Measurements from ENCODE around the gene ITGA4.
A peak's percentile ranks its signal among the peaks of the same experiment; 100 is the strongest.

The ITGA4 gene

DNA sequence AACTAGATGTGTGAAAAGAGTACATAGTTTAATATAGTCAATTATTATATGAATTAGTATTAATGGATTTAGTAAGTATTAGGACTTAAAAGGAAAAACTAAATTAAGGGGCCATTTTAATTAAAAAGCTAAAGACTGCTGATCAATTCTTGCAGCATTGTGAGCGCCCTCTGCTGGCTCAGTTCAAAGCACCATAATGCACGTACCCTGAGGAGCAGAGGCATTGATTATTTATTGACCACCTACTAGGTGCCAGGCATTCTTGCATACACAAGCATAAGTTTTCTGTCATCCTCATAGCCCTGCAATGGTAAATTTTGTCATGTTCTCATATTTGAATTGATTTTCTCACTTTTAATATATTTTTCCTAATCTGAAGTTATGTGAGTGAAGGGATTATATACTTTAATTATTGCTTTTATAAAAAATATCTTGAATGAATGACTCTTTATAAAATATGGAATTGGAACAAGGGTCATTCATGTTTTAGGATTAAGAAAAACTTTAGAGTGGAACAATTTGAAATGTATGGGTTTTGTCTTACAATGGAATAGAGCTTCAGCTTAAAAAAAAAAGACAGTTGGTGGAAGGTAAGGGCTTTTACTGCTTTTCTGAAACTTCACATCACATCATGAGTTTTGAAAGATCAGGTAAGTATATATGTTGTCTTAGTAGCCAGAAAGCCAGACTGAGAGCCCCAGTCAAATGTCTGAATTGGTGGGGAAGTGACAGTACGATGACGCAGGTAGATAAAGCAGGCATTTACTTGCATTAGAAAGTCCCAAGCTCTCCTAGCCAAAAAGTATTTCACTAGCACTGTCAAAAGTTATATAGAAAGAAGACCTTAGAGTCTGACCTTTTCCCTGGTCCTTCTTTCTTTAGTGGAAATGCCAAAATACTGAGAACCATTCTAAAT lies 9.7 kb downstream of the ITGA4 start:
- H3K4me3 ChIP-seq (ENCODE audit: low read length) = no peak overlapping the region
- no peaks in the 10 kb centered on the region for H3K79me1 ChIP-seq (ENCODE audit: low read length)
- no CpG with 5 or more reads among the region's 4 CpGs for WGBS (ENCODE audit: extremely low coverage, insufficient coverage, low lambda C conversion rate)
- no peak overlapping the region for H3K4ac ChIP-seq (ENCODE audit: low read depth, low read length)
- no peak overlapping the region for H3K4me2 ChIP-seq (ENCODE audit: low read length)
- no peak overlapping the region for H3K23ac ChIP-seq (ENCODE audit: low read length)
- no peaks in the 10 kb centered on the region for H3K4me1 ChIP-seq (ENCODE audit: control insufficient read depth, low read depth, low read length)
- DNase-seq = peak; percentile 67
- no peak overlapping the region for H2BK120ac ChIP-seq (ENCODE audit: low read depth, low read length)
- H3K56ac ChIP-seq (ENCODE audit: low read length) = no peak overlapping the region
- no peaks in the 10 kb centered on the region for H3K27me3 ChIP-seq (ENCODE audit: insufficient read depth, low read length, poor library complexity)
- no peak overlapping the region for H4K8ac ChIP-seq (ENCODE audit: low read depth, low read length)
- no peak overlapping the region for H2AK5ac ChIP-seq (ENCODE audit: low read length)
- no peak overlapping the region for H3K27ac ChIP-seq (ENCODE audit: low read depth, low read length)
- no peak overlapping the region for H2BK5ac ChIP-seq (ENCODE audit: low read length)
- H3K36me3 ChIP-seq (ENCODE audit: control insufficient read depth, insufficient read depth, low read length) = no peaks in the 10 kb centered on the region
- no peak overlapping the region for H2BK15ac ChIP-seq (replicated peaks; ENCODE audit: low read depth)
- H4K5ac ChIP-seq (ENCODE audit: low read length) = no peak overlapping the region
- no peak overlapping the region for H3K18ac ChIP-seq (ENCODE audit: low read length)
- H3K79me2 ChIP-seq (ENCODE audit: control insufficient read depth, insufficient read depth, low read length) = no peaks in the 10 kb centered on the region
- no peak overlapping the region for H3K9ac ChIP-seq (ENCODE audit: low read length)

- no peak overlapping the region for H3K4me3 ChIP-seq (ENCODE audit: low read length)
- no peak overlapping the region for H4K8ac ChIP-seq (ENCODE audit: low read depth, low read length)
- peak; percentile 31 for DNase-seq
- no CpG with 5 or more reads among the region's 3 CpGs for WGBS (ENCODE audit: extremely low coverage, insufficient coverage, low lambda C conversion rate)
- H3K4me1 ChIP-seq (ENCODE audit: control insufficient read depth, low read depth, low read length) = no peaks in the 10 kb centered on the region
- H3K27ac ChIP-seq (ENCODE audit: low read depth, low read length) = no peak overlapping the region
- no peaks in the 10 kb centered on the region for H3K27me3 ChIP-seq (ENCODE audit: insufficient read depth, low read length, poor library complexity)
- no peaks in the 10 kb centered on the region for H3K79me2 ChIP-seq (ENCODE audit: control insufficient read depth, insufficient read depth, low read length)
- H3K79me1 ChIP-seq (ENCODE audit: low read length) = no peaks in the 10 kb centered on the region
- H2BK120ac ChIP-seq (ENCODE audit: low read depth, low read length) = no peak overlapping the region
- no peak overlapping the region for H3K9ac ChIP-seq (ENCODE audit: low read length)
- no peak overlapping the region for H3K18ac ChIP-seq (ENCODE audit: low read length)
- H3K56ac ChIP-seq (ENCODE audit: low read length) = no peak overlapping the region
- H4K5ac ChIP-seq (ENCODE audit: low read length) = no peak overlapping the region
- H2BK15ac ChIP-seq (replicated peaks; ENCODE audit: low read depth) = no peak overlapping the region
- H3K23ac ChIP-seq (ENCODE audit: low read length) = no peak overlapping the region
- no peak overlapping the region for H2BK5ac ChIP-seq (ENCODE audit: low read length)
- H3K36me3 ChIP-seq (ENCODE audit: control insufficient read depth, insufficient read depth, low read length) = no peaks in the 10 kb centered on the region
- no peak overlapping the region for H3K4ac ChIP-seq (ENCODE audit: low read depth, low read length)
- no peak overlapping the region for H3K4me2 ChIP-seq (ENCODE audit: low read length)
- no peak overlapping the region for H2AK5ac ChIP-seq (ENCODE audit: low read length)
Measured at GRCh38 chr2:181467966-181468707, 11.0 kb downstream of the ITGA4 start.

- Histone ChIP-seq H2BK5ac (ENCODE audit: low read length) (no peak overlapping the region), H4K8ac (ENCODE audit: low read depth, low read length) (no peak overlapping the region), H2BK120ac (ENCODE audit: low read depth, low read length) (no peak overlapping the region), H3K56ac (ENCODE audit: low read length) (no peak overlapping the region), H3K27me3 (ENCODE audit: insufficient read depth, low read length, poor library complexity) (no peaks in the 10 kb centered on the region), H3K18ac (ENCODE audit: low read length) (no peak overlapping the region), H3K9ac (ENCODE audit: low read length) (no peak overlapping the region), H3K79me2 (ENCODE audit: control insufficient read depth, insufficient read depth, low read length) (no peaks in the 10 kb centered on the region), H3K27ac (ENCODE audit: low read depth, low read length) (no peak overlapping the region), H4K5ac (ENCODE audit: low read length) (no peak overlapping the region), H2AK5ac (ENCODE audit: low read length) (no peak overlapping the region), H3K79me1 (ENCODE audit: low read length) (no peaks in the 10 kb centered on the region), H3K4ac (ENCODE audit: low read depth, low read length) (no peak overlapping the region), H3K36me3 (ENCODE audit: control insufficient read depth, insufficient read depth, low read length) (no peaks in the 10 kb centered on the region), H3K23ac (ENCODE audit: low read length) (no peak overlapping the region), H2BK15ac (replicated peaks; ENCODE audit: low read depth) (no peak overlapping the region), H3K4me3 (ENCODE audit: low read length) (no peak overlapping the region), H3K4me1 (ENCODE audit: control insufficient read depth, low read depth, low read length) (no peaks in the 10 kb centered on the region), H3K4me2 (ENCODE audit: low read length) (no peak overlapping the region)
- no CpG with 5 or more reads among the region's 1 CpG for WGBS (ENCODE audit: extremely low coverage, insufficient coverage, low lambda C conversion rate)
- no peak for DNase-seq
Measured at GRCh38 chr2:181468811-181469210, 11.6 kb downstream of the ITGA4 start.

GRCh38 chr2:181471226-181471625 lies 14.0 kb downstream of the ITGA4 start:
- Histone ChIP-seq H2BK15ac (replicated peaks; ENCODE audit: low read depth) (no peak overlapping the region), H3K23ac (ENCODE audit: low read length) (no peak overlapping the region), H3K9ac (ENCODE audit: low read length) (no peak overlapping the region), H3K4me1 (ENCODE audit: control insufficient read depth, low read depth, low read length) (no peaks in the 10 kb centered on the region), H3K4me3 (ENCODE audit: low read length) (no peak overlapping the region), H3K79me1 (ENCODE audit: low read length) (no peaks in the 10 kb centered on the region), H2BK120ac (ENCODE audit: low read depth, low read length) (no peak overlapping the region), H3K4me2 (ENCODE audit: low read length) (no peak overlapping the region), H3K27ac (ENCODE audit: low read depth, low read length) (no peak overlapping the region), H4K5ac (ENCODE audit: low read length) (no peak overlapping the region), H3K79me2 (ENCODE audit: control insufficient read depth, insufficient read depth, low read length) (no peaks in the 10 kb centered on the region), H2BK5ac (ENCODE audit: low read length) (no peak overlapping the region), H3K4ac (ENCODE audit: low read depth, low read length) (no peak overlapping the region), H3K27me3 (ENCODE audit: insufficient read depth, low read length, poor library complexity) (no peaks in the 10 kb centered on the region), H3K36me3 (ENCODE audit: control insufficient read depth, insufficient read depth, low read length) (no peaks in the 10 kb centered on the region), H3K56ac (ENCODE audit: low read length) (no peak overlapping the region), H3K18ac (ENCODE audit: low read length) (no peak overlapping the region), H2AK5ac (ENCODE audit: low read length) (no peak overlapping the region), H4K8ac (ENCODE audit: low read depth, low read length) (no peak overlapping the region)
- no CpG with 5 or more reads among the region's 3 CpGs for WGBS (ENCODE audit: extremely low coverage, insufficient coverage, low lambda C conversion rate)
- DNase-seq = no peak

DNA sequence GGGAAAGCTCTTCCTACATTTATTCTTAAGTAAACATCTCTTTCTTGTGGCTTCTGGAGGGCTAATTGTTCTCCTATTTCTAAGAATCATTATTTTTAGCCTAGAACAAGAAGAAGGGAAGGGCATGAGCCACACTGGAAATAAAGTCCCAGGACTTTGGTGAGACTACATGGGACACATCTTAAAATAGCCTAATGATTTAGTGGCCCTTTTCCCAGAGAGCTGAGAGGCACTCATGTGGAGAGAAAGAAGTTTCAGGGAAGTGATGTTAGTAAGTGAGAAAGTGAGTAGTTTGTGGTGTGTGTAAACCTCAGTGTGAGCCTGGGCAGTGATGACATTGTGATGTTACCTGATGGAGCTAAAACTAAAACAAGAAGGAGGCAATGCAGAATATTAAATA lies 14.6 kb downstream of the ITGA4 start:
- DNase-seq = no peak
- H3K4me1 ChIP-seq (ENCODE audit: control insufficient read depth, low read depth, low read length) = no peaks in the 10 kb centered on the region
- H3K4ac ChIP-seq (ENCODE audit: low read depth, low read length) = no peak overlapping the region
- no peak overlapping the region for H3K4me3 ChIP-seq (ENCODE audit: low read length)
- no peak overlapping the region for H3K23ac ChIP-seq (ENCODE audit: low read length)
- H3K56ac ChIP-seq (ENCODE audit: low read length) = no peak overlapping the region
- no peak overlapping the region for H2AK5ac ChIP-seq (ENCODE audit: low read length)
- H2BK120ac ChIP-seq (ENCODE audit: low read depth, low read length) = no peak overlapping the region
- no peak overlapping the region for H3K27ac ChIP-seq (ENCODE audit: low read depth, low read length)
- no peaks in the 10 kb centered on the region for H3K79me2 ChIP-seq (ENCODE audit: control insufficient read depth, insufficient read depth, low read length)
- no peak overlapping the region for H4K5ac ChIP-seq (ENCODE audit: low read length)
- H3K36me3 ChIP-seq (ENCODE audit: control insufficient read depth, insufficient read depth, low read length) = no peaks in the 10 kb centered on the region
- H4K8ac ChIP-seq (ENCODE audit: low read depth, low read length) = no peak overlapping the region
- no peak overlapping the region for H3K18ac ChIP-seq (ENCODE audit: low read length)
- H2BK5ac ChIP-seq (ENCODE audit: low read length) = no peak overlapping the region
- H3K79me1 ChIP-seq (ENCODE audit: low read length) = no peaks in the 10 kb centered on the region
- H2BK15ac ChIP-seq (replicated peaks; ENCODE audit: low read depth) = no peak overlapping the region
- H3K4me2 ChIP-seq (ENCODE audit: low read length) = no peak overlapping the region
- H3K27me3 ChIP-seq (ENCODE audit: insufficient read depth, low read length, poor library complexity) = no peaks in the 10 kb centered on the region
- no peak overlapping the region for H3K9ac ChIP-seq (ENCODE audit: low read length)
